Memory B cell (primary cell): ENCODE measurements around the gene PPIE.

Experiments
- ATAC-seq: fragments of 150-1000 bp; cut with Tn5 transposase; 2 replicates; pipeline ENCODE4 v1.10.0; 2021; ENCODE audit warnings: low read depth, mild to moderate bottlenecking, moderate library complexity
- DNase-seq, 2 donors: peaks; one replicate each; pipeline ENCODE4 v3.0.0; 2022; ENCODE audit warnings: low spot score in 2 of 2
- H3K27ac Mint-ChIP-seq: one replicate; pipeline ENCODE4 v1.8.0; 2022; ENCODE audit warnings: mild to moderate bottlenecking, moderate library complexity, mixed read lengths
- H3K27me3 Mint-ChIP-seq: one replicate; pipeline ENCODE4 v1.8.0; 2022; ENCODE audit warnings: mixed read lengths
- H3K36me3 Mint-ChIP-seq: one replicate; pipeline ENCODE4 v1.8.0; 2022; ENCODE audit warnings: mild to moderate bottlenecking, mixed read lengths
- H3K4me1 Mint-ChIP-seq: one replicate; pipeline ENCODE4 v1.8.0; 2022; ENCODE audit warnings: mixed read lengths
- H3K4me3 Mint-ChIP-seq: one replicate; pipeline ENCODE4 v1.8.0; 2022; ENCODE audit warnings: mild to moderate bottlenecking, moderate library complexity, mixed read lengths
- H3K9me3 Mint-ChIP-seq: one replicate; pipeline ENCODE4 v1.8.0; 2022; ENCODE audit warnings: mixed read lengths

PPIE gene

DNA sequence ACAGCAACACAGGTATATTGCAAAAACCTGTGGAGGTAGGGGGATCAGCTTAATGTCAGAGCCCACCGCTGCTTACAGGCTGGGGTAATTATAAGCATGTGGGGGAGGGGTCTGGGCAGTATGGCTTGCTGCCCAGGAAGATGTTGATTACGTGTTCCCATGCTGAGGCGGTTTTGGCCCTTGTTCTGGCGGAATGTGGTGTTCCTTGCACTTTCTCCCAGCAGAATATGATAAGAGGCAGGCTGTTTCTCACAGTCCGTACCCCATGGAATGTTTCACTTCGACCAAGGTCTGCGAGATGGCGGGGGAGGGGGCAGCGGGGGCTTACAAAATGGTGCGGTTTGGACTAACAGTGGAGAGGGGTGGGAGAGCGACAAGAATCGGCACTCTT, 37.6 kb upstream of the PPIE start:
- Mint-ChIP-seq H3K36me3 (no peaks in the 10 kb centered on the region), H3K27ac (no peak overlapping the region), H3K4me1 (no peaks in the 10 kb centered on the region), H3K27me3 (peaks cover 12% of the 10 kb centered on the region), H3K4me3 (no peak overlapping the region), H3K9me3 (no peaks in the 10 kb centered on the region)
- DNase-seq: no peak
- ATAC-seq: no peak

DNA sequence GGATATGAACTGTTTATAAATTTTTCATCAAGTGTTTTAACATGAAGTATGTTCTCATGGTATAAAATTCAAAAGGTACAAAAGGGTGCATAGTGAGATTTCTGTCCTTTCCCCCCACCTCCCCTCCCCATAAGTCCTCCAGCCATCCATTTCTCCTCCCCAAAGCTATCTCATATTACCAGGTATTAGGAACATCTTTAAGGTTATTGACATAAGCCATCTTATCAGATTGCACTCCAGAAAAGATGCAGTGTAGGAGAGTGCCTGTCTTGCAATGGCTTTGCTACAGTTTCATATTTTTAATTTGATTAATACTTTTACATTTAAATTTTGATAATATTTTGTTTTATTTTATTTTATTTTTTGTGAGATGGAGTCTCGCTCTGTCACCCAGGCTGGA, 33.9 kb upstream of the PPIE start:
- H3K4me1 Mint-ChIP-seq: no peaks in the 10 kb centered on the region
- DNase-seq (no peak), ATAC-seq (no peak)
- no peaks in the 10 kb centered on the region for H3K36me3 Mint-ChIP-seq
- peaks cover 7% of the 10 kb centered on the region for H3K27me3 Mint-ChIP-seq
- H3K4me3 Mint-ChIP-seq: no peak overlapping the region
- no peak overlapping the region for H3K27ac Mint-ChIP-seq
- H3K9me3 Mint-ChIP-seq: no peaks in the 10 kb centered on the region

DNA sequence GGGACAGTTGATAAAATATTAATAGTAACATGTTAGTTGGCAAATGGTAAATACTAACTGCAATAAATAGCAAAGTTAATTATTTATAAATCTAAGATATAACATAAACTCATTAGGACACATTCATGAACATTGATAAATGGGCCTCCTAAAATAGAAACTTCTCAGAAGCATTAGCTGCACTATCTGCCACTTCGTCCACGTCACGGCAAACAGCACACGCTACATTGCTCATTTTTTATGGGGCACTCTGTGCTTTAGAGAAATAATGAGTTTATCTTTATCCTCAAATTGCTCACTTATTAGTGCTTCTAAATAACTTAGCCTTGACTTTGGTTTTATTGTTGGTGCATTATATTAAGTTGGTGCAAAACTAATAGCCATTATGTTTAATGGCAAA, 31.2 kb upstream of the PPIE start:
- ATAC-seq (no peak), DNase-seq (no peak)
- Mint-ChIP-seq H3K36me3 (no peaks in the 10 kb centered on the region), H3K4me1 (no peaks in the 10 kb centered on the region), H3K27ac (no peak overlapping the region), H3K9me3 (no peaks in the 10 kb centered on the region), H3K4me3 (no peak overlapping the region), H3K27me3 (peaks cover 7% of the 10 kb centered on the region)

DNA sequence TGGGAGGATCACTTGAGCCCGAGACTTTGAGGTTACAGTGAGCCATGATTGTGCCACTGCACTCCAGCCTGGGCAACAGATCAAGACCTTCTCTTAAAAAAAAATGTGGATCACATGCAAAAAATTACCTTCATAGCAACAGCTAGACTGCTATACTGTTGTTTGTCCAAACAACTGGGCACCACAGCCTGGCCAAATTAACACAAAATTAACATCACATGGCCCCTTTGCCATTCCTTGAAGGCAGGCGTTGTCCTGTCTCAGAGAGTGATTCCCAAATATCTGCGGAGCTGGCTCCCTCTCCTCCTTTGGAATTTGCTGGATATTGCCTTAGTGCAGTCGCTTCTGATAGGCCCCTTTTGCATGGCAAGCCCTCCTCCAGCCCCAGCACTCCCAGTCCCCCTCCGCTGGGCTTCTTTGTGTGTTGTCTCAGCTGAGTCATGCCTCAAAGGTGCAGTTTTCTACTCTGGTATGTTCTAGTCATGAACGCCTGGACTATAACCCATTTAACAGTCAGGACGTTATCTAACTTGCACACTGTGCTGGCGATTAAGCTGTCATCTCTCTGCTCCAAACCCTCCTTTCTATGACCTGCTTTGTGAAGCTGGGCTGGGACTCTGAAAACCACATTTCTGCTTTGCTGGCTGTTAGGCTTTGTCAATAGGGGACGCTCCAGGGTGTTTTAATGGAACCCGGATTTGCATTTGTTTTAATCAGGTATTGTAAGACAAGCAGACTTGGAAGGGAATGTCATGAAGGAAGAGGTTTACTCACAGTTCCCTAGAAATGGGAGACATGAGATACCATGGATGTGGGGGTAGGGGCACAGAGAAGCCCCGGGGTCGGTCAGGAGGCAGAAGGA, 27.3 kb upstream of the PPIE start:
- peaks cover 9% of the 10 kb centered on the region for H3K27me3 Mint-ChIP-seq
- H3K36me3 Mint-ChIP-seq: no peaks in the 10 kb centered on the region
- no peak for DNase-seq
- no peak for ATAC-seq
- H3K4me1 Mint-ChIP-seq: no peaks in the 10 kb centered on the region
- H3K4me3 Mint-ChIP-seq: no peak overlapping the region
- H3K9me3 Mint-ChIP-seq: no peaks in the 10 kb centered on the region
- H3K27ac Mint-ChIP-seq: no peak overlapping the region

DNA sequence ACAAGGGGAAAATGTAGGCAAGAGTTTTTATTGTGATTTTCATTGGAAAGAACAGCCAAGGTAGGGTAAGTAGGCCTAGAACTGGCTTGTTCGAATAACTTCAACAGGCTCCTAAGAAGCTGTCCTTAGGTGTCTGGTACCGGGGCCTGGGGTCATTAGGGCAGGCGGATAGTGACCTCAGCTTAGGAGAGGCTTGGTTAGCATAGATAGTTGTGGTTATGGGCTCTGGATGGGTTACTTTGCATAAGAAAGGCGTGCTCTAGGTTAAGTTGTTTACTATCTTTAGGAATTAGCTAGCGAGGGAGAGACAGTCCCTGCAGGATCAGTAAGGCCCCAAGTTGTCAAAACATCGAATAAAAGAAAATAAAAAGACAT, 26.7 kb upstream of the PPIE start:
- DNase-seq (no peak), ATAC-seq (no peak)
- H3K27me3 Mint-ChIP-seq: peaks cover 11% of the 10 kb centered on the region
- H3K27ac Mint-ChIP-seq: no peak overlapping the region
- no peaks in the 10 kb centered on the region for H3K4me1 Mint-ChIP-seq
- no peaks in the 10 kb centered on the region for H3K9me3 Mint-ChIP-seq
- H3K36me3 Mint-ChIP-seq: no peaks in the 10 kb centered on the region
- H3K4me3 Mint-ChIP-seq: no peak overlapping the region

DNA sequence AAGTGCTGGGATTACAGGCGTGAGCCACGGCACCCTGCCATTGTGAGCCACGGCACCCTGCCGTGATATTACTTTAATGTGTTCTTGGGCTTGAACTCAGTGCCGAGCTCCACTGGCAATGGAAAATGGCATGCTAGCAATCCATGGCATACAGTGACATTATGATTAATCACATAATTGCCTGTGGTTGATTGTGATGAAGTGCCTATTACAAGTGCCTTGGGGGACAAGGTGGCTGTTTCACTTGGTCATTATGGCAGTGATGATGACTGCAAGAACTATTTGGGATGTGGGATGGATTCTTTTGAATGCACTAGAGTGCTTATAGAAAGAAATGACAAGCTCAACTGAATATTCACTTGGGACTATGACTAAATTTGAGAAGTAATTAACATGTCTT, 25.1 kb upstream of the PPIE start:
- Mint-ChIP-seq H3K27ac (no peak overlapping the region), H3K9me3 (no peaks in the 10 kb centered on the region), H3K27me3 (peaks cover 18% of the 10 kb centered on the region), H3K4me1 (no peaks in the 10 kb centered on the region), H3K36me3 (no peaks in the 10 kb centered on the region), H3K4me3 (no peak overlapping the region)
- DNase-seq (no peak), ATAC-seq (no peak)

DNA sequence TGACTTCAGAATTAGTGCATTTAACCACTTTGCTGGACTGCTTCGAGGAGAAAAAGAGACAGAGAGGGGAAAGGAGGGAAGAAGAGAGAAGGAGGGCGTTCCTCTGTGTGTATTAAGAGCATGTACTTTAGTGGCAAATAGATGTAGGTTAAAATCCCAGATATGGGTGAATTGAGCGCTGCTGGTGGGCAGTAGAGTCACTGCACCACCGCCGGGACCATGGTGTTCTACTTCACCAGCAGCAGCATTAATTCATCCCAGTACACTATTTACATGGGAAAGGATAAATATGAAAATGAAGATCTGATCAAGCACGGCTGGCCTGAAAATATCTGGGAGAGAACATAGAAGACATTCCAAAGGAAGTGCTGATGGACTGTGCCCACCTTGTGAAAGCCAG, 20.9 kb upstream of the PPIE start:
- H3K27me3 Mint-ChIP-seq: peaks cover 12% of the 10 kb centered on the region
- H3K27ac Mint-ChIP-seq: no peak overlapping the region
- DNase-seq (no peak), ATAC-seq (no peak)
- no peak overlapping the region for H3K4me3 Mint-ChIP-seq
- H3K36me3 Mint-ChIP-seq: no peaks in the 10 kb centered on the region
- H3K4me1 Mint-ChIP-seq: peaks cover 2% of the 10 kb centered on the region
- no peaks in the 10 kb centered on the region for H3K9me3 Mint-ChIP-seq

DNA sequence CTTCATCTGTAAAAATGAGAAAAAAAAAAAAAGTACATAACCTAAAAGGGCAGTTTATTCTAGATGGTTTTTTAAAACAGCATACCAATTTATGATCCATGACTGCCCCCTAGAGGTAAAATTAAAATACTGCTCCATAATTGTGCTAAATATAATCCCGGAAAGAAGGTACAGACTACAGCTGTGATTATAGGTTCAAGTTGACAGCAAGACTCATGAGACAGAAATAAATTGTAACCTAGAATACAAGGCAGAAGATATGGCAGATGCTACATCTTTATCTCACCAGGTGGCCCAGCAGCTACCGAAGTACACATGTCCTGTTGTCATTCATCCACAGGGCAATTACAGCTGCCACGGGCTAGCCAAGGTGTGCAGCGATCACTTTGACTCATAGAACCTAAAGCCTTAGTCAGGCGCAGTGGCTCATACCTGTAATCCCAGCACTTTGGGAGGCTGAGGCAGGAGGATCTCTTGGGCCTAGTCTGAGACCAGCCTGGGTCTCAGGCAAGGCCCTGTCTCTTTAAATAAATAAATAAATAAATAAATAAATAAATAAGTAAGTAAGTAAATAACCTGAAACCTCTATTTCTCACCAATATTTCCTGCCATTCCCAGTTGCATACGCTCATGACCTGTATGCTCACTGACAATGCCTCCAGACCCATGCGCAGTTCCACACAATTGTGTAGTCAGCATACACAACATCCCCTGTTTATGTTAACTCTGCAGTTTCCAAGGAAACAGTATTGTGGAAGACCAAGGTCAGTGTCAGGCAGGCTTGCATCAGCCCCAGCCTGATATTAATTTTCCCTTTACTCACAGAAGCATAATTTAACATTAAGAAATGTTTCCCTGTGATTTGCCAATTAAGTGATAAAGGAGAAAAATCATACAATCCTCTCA, 18.3 kb upstream of the PPIE start:
- H3K4me1 Mint-ChIP-seq: peaks cover 2% of the 10 kb centered on the region
- H3K27me3 Mint-ChIP-seq: peaks cover 12% of the 10 kb centered on the region
- no peak overlapping the region for H3K4me3 Mint-ChIP-seq
- H3K9me3 Mint-ChIP-seq: no peaks in the 10 kb centered on the region
- no peaks in the 10 kb centered on the region for H3K36me3 Mint-ChIP-seq
- ATAC-seq (peak; percentile 72), DNase-seq (peak in 1 of 2 donors; percentile 68)
- H3K27ac Mint-ChIP-seq: no peak overlapping the region

DNA sequence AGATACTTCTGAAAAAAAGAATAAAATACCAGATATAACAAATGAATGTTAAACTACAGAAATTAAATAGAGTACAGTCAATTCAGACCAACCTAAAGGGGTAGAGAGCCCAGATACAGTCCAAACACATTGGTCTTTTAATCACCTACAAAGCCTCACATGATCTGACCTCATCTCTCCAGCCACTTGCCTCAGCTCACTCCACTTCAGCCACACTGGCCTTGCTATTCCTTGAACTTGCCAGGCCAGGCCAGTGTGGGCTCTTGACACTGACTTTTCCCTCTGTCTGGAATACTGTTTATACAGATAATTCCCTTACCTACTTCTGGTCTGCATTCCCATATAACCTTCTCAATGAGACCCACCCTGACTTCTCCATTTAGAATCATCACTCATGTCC, 17.0 kb upstream of the PPIE start:
- no peak overlapping the region for H3K4me3 Mint-ChIP-seq
- H3K27me3 Mint-ChIP-seq: peaks cover 10% of the 10 kb centered on the region

DNA sequence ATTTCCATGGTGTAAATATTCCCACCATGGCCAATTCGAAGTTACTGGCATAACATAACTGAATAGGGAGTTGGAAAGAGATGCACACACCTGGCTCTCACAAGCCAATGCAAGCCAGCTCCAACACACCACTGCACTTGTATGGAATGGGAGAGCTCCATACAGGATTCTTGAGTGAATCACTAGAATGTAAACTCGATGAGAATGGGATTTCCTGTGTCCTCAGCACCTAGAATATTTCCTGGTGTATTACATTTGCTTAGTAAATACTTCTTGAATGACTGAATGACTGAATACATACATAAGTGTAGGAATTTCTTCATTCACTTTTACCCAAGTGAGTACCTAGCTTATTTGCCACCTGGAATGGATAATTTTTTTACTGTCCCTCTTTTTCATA, 16.2 kb upstream of the PPIE start:
- H3K4me3 Mint-ChIP-seq: no peak overlapping the region
- H3K27me3 Mint-ChIP-seq: peaks cover 11% of the 10 kb centered on the region

More for the DNA sequence above, 17.0 kb upstream of the PPIE start:
- no peak overlapping the region for H3K27ac Mint-ChIP-seq
- peaks cover 2% of the 10 kb centered on the region for H3K4me1 Mint-ChIP-seq
- no peak for DNase-seq
- H3K9me3 Mint-ChIP-seq: no peaks in the 10 kb centered on the region
- ATAC-seq: no peak
- H3K36me3 Mint-ChIP-seq: no peaks in the 10 kb centered on the region

DNA sequence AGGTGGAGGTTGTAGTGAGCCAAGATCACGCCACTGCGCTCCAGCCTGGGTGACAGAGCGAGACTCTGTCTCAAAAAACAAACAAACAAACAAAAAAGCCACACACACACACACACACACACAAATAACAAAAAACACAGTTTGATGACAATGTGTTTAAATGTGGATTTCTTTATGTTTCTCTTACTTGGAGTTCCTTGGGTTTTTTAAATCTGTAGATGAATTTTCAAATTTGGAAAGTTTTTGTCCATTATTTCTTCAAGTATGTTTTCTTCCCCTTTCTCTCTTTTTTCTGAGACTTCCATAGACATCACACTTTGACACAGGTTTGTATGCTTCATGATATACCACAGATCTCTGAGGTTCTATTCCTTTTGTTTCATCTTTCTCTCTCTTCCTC, 12.1 kb upstream of the PPIE start:
- Mint-ChIP-seq H3K27ac (no peak overlapping the region), H3K4me1 (peaks cover 6% of the 10 kb centered on the region), H3K27me3 (peaks cover 11% of the 10 kb centered on the region), H3K9me3 (no peaks in the 10 kb centered on the region), H3K4me3 (no peak overlapping the region), H3K36me3 (no peaks in the 10 kb centered on the region)
- no peak for DNase-seq
- ATAC-seq: no peak

More for the DNA sequence above, 16.2 kb upstream of the PPIE start:
- H3K27ac Mint-ChIP-seq: no peak overlapping the region
- ATAC-seq: no peak
- H3K9me3 Mint-ChIP-seq: no peaks in the 10 kb centered on the region
- no peaks in the 10 kb centered on the region for H3K36me3 Mint-ChIP-seq
- DNase-seq: no peak
- H3K4me1 Mint-ChIP-seq: peaks cover 2% of the 10 kb centered on the region

DNA sequence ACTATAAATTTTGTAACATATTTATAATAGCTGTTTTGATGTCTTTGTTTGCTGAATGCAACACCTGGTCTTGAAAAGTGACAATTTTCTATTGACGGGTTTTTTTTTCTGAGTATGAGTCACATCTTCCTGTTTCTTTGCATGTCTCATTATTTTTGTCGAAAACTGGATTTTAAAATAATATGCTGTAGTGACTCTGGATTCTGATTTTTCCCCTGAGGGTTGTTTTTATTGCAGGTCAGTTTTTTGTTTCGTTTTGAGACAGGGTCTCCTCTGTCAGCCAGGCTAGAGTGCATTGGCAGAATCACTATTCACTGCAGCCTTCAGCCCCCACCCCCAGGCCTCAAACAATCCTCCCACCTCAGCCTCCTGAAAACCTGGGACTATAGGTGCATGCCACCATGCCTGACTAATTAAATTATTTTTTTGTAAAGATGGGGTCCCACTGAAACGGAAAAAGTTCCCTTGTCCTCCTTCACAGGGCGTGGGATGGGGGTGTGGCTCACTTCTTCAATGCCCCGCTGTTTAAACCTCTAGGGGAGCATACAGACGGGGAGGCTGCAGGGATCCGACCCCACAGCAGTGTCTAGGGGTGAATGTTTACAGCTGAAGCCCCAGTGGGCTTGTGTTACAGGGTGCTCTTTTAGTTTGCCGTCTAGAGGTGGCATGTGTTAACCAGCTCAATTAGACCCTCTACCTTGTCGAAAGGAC, 11.3 kb upstream of the PPIE start:
- no peak for DNase-seq
- H3K9me3 Mint-ChIP-seq: no peaks in the 10 kb centered on the region
- H3K36me3 Mint-ChIP-seq: no peaks in the 10 kb centered on the region
- peaks cover 6% of the 10 kb centered on the region for H3K4me1 Mint-ChIP-seq
- H3K4me3 Mint-ChIP-seq: peak overlapping the region; percentile 85
- H3K27ac Mint-ChIP-seq: no peak overlapping the region
- peaks cover 12% of the 10 kb centered on the region for H3K27me3 Mint-ChIP-seq
- ATAC-seq: peak; percentile 21

DNA sequence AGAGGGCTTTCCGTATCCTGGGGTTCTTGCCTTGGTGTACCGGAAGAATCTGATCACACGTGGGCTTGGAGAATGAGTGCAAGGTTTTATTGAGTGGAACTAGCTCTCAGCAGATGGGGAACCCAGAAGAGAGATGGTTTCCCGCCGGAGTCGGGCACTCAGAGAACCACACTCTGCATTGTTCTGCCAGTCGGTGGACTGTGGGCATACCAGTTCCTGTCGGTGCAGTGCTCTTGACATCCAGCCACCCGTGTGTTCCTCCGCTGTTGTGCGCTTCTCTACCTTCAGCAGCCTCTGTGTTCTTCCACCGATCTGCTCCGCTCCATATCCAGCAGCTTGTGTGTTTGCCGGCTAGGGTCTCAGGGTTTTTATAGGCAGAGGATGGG, 10.8 kb upstream of the PPIE start:
- peaks cover 6% of the 10 kb centered on the region for H3K4me1 Mint-ChIP-seq
- ATAC-seq (peak; percentile 80), DNase-seq (no peak)
- no peaks in the 10 kb centered on the region for H3K9me3 Mint-ChIP-seq
- H3K27ac Mint-ChIP-seq: peak overlapping the region; percentile 38
- peak overlapping the region; percentile 85 for H3K4me3 Mint-ChIP-seq
- H3K36me3 Mint-ChIP-seq: no peaks in the 10 kb centered on the region
- H3K27me3 Mint-ChIP-seq: peaks cover 12% of the 10 kb centered on the region

DNA sequence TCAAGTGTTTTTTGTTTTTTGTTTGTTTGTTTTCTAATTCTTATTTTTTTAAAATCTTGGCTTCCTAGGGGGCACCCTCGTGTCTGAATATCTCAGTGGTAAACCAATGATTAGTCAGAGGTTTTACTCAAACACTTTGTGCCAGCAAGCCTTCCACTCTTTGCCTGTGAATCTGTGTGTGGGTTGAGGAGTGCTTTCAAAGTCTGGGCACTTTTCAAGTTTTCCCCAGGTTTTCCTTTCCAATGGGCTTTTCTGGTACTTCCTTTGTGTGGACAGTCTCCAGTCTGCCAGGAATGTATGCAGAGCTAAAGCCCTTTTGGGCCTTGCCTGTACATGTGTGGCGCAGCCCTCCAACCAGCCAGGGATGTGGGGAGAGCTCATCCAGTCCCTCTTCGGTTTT, 9.7 kb upstream of the PPIE start:
- peaks cover 6% of the 10 kb centered on the region for H3K4me1 Mint-ChIP-seq
- no peak overlapping the region for H3K27ac Mint-ChIP-seq
- no peaks in the 10 kb centered on the region for H3K36me3 Mint-ChIP-seq
- no peak for DNase-seq
- H3K9me3 Mint-ChIP-seq: no peaks in the 10 kb centered on the region
- ATAC-seq: no peak
- H3K4me3 Mint-ChIP-seq: peak overlapping the region; percentile 68
- peaks cover 13% of the 10 kb centered on the region for H3K27me3 Mint-ChIP-seq
